ENCODE results near the gene SIGLEC15. TPM values are rescaled to one million over a fixed set of nuclear protein-coding genes. Genes with fewer than 3 reads are reported as not detected.
"Not testable (repeated sequence)": the region's sequence is repeated elsewhere in the genome, so short reads cannot be mapped to it uniquely, and the experiment has no call there.

SIGLEC15 gene
- total and polyA plus RNA-seq, 8 donors = 0.10 to 5.5 (median 0.76) TPM; not detected in 3

DNA sequence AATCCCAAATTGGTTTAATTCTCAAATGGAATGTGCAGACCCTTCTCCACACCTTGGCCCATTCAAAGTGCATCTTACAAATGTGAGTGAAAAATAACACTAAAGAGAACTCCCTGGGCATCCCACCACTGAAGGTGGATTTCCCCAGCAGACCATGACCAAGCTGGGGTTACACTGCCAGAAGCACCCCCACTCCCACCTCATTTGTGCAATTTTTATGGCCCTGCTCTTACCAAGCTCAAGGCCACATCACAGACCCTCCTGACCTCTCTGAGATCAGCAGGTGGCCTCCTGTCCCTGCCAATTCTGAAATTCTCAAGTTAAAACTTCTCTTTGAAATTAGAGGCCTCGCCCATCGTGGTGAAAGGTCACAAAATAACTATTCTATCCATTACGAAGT, 21.6 kb downstream of the SIGLEC15 start:
- no peak overlapping the region for H3K4me3 ChIP-seq
- H3K27ac ChIP-seq = no peak overlapping the region
- H3K36me3 ChIP-seq = peaks cover 4 to 37% (median 30%) of the 10 kb centered on the region in 4 donors
- DNase-seq = no peak
- TF ChIP-seq EP300 (IDR thresholded peaks at IDR 0.05) (no peak), POLR2A (IDR thresholded peaks at IDR 0.05) (no peak), POLR2AphosphoS5 (IDR thresholded peaks at IDR 0.05) (no peak)
- TF ChIP-seq, protein P1, sequence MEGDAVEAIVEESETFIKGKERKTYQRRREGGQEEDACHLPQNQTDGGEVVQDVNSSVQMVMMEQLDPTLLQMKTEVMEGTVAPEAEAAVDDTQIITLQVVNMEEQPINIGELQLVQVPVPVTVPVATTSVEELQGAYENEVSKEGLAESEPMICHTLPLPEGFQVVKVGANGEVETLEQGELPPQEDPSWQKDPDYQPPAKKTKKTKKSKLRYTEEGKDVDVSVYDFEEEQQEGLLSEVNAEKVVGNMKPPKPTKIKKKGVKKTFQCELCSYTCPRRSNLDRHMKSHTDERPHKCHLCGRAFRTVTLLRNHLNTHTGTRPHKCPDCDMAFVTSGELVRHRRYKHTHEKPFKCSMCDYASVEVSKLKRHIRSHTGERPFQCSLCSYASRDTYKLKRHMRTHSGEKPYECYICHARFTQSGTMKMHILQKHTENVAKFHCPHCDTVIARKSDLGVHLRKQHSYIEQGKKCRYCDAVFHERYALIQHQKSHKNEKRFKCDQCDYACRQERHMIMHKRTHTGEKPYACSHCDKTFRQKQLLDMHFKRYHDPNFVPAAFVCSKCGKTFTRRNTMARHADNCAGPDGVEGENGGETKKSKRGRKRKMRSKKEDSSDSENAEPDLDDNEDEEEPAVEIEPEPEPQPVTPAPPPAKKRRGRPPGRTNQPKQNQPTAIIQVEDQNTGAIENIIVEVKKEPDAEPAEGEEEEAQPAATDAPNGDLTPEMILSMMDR (IDR thresholded peaks at IDR 0.05) = no peak
- 59 to 80% (median 61%) methylated on average over 3 of the region's 3 CpGs for WGBS, 5 donors
- peaks cover 0 to 4% (median 0%) of the 10 kb centered on the region in 4 donors for H3K4me1 ChIP-seq
- intact Hi-C loops (cut with DNase I; ENCODE audit: low total_unique reads) = loop anchor here (10.0 kb wide), 1 partner anchor 132 kb away; no protein-coding TSS in a partner anchor
- H3K27me3 ChIP-seq = no peaks in the 10 kb centered on the region
- H3K9me3 ChIP-seq = no peaks in the 10 kb centered on the region

DNA sequence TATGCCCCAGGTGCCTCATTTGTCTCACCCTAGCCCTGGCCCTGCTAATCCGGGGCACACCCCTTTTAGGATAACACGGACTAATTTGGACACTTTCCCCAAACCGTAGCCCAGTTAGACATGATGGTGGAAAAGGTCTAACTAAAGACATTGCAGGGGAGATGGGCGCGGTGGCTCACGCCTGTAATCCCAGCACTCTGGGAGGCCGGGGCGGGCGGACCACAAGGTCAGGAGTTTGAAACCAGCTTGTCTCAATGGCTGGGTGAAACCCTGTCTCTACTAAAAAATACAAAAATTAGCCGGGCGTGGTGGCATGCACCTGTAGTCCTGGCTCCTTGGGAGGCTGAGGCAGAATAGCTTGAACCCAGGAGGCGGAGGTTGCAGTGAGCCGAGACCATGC, 23.2 kb downstream of the SIGLEC15 start:
- not testable (repeated sequence) for H3K27ac ChIP-seq, DNase-seq, H3K9me3 ChIP-seq, H3K4me3 ChIP-seq, H3K27me3 ChIP-seq, H3K4me1 ChIP-seq
- H3K36me3 ChIP-seq = peaks cover 4 to 52% (median 45%) of the 10 kb centered on the region in 4 donors
- 96 to 97% (median 96%) methylated on average over 13 of the region's 13 CpGs for WGBS, 5 donors
- intact Hi-C loops (cut with DNase I; ENCODE audit: low total_unique reads) = loop anchor here (10.0 kb wide), 1 partner anchor 134 kb away; no protein-coding TSS in a partner anchor

DNA sequence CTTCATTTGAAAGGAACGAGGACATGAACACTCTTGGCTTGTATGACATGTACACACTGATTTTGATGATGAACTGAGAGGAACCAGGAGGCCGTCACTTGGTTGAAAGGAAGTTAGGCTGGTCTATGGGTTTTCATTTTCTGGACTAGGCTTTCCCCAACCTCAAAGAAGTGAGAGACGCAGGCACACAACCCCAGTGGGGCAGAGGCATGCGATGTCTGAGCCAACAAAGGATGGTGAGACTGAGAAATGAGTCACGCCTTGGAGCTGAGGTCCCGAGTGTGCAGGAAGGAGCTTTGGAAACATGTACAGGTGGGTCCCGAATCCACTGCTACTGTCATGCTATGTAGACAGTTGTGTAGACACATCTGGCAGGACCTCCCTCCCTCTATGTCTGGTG, 24.1 kb downstream of the SIGLEC15 start:
- Histone ChIP-seq H3K4me3 (no peak overlapping the region), H3K27ac (no peak overlapping the region), H3K9me3 (no peaks in the 10 kb centered on the region), H3K27me3 (no peaks in the 10 kb centered on the region), H3K4me1 (peaks cover 0 to 4% (median 0%) of the 10 kb centered on the region in 4 donors), H3K36me3 (peaks cover 5 to 61% (median 54%) of the 10 kb centered on the region in 4 donors)
- TF ChIP-seq EP300 (IDR thresholded peaks at IDR 0.05) = no peak
- TF ChIP-seq POLR2A (IDR thresholded peaks at IDR 0.05) = no peak
- TF ChIP-seq, protein P1 (IDR thresholded peaks at IDR 0.05) = no peak
- no peak for TF ChIP-seq POLR2AphosphoS5 (IDR thresholded peaks at IDR 0.05)
- intact Hi-C loops (cut with DNase I; ENCODE audit: low total_unique reads) = loop anchor here (10.0 kb wide), 1 partner anchor 135 kb away; no protein-coding TSS in a partner anchor
- DNase-seq = no peak
- WGBS, 5 donors = 88 to 93% (median 90%) methylated on average over 7 of the region's 7 CpGs

DNA sequence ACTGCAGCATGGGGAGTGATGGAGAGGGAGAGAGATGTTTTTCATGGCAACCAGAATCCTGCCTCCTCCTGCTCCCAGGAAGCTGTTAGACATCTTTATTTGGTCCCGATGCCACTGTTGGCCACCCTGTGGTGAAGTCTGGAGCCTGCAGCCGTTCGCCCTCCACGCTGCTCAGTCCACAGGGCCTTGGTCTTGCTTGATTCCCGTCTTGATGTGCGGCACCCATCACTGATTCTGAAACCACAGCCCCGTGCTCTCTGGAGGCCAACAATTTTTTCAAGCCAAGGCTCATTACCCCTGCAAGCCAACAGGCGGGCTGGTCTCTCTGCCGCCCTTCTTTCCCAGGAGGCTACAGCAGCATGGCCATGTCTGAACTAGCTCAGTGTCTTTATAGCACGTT, 24.5 kb downstream of the SIGLEC15 start:
- 70 to 82% (median 78%) methylated on average over 10 of the region's 10 CpGs for WGBS, 5 donors
- no peaks in the 10 kb centered on the region for H3K27me3 ChIP-seq
- intact Hi-C loops (cut with DNase I; ENCODE audit: low total_unique reads) = no loop called here
- H3K9me3 ChIP-seq = no peaks in the 10 kb centered on the region
- DNase-seq = no peak
- H3K36me3 ChIP-seq = peaks cover 10 to 66% (median 59%) of the 10 kb centered on the region in 4 donors
- H3K4me3 ChIP-seq = no peak overlapping the region
- H3K27ac ChIP-seq = no peak overlapping the region
- no peak for TF ChIP-seq POLR2AphosphoS5 (IDR thresholded peaks at IDR 0.05)
- TF ChIP-seq, protein P1 (IDR thresholded peaks at IDR 0.05) = peak in 1 of 7 experiments; percentile 30
- H3K4me1 ChIP-seq = peaks cover 0 to 4% (median 0%) of the 10 kb centered on the region in 4 donors

DNA sequence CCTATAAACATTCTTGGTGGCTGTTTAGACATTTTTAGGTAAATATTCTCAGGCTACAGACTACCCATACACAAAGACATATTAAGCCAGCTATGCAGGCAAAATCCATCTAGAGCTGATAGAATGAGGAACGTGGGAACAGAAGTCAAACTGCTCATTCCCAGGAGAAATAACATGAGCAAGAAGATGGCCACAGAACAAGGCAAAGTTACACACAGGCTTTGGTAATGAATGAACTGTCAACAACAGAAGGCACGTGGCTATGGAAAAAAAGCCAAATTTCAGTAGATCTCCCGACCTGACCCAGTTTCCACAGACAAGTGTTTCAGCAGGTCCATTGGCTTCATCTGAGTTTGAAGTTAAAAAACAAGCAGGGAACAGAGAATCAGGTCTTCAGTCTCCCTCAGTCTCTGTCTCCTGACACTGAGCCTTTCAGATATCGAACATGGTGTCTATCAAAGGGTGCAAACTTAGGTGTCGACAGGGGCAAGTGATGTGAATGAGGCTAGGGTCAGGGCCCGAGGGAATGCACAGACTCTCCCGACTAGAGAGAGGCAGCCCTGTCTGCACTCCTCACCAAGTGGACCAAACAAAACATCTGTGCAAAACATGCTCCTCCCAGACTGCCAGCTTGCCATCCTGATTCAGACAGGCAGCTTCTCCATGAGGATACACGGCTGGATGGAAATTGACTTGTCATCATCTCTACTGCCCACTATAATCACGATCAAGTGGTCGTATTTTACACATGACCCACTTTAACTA, 25.9 kb downstream of the SIGLEC15 start:
- no peaks in the 10 kb centered on the region for H3K9me3 ChIP-seq
- H3K27ac ChIP-seq = no peak overlapping the region
- H3K4me1 ChIP-seq = peaks cover 0 to 4% (median 0%) of the 10 kb centered on the region in 4 donors
- WGBS, 5 donors = 65 to 75% (median 71%) methylated on average over 10 of the region's 10 CpGs
- peaks cover 19 to 79% (median 72%) of the 10 kb centered on the region in 4 donors for H3K36me3 ChIP-seq
- H3K4me3 ChIP-seq = no peak overlapping the region
- no peaks in the 10 kb centered on the region for H3K27me3 ChIP-seq
- TF ChIP-seq POLR2AphosphoS5 (IDR thresholded peaks at IDR 0.05) (no peak), EP300 (IDR thresholded peaks at IDR 0.05) (no peak), POLR2A (IDR thresholded peaks at IDR 0.05) (no peak)
- TF ChIP-seq, protein P1 (IDR thresholded peaks at IDR 0.05) = no peak
- no peak for DNase-seq
- intact Hi-C loops (cut with DNase I; ENCODE audit: low total_unique reads) = no loop called here

Measured in stomach (tissue), 9 donors.